HCT116 (cell line): Measurements from ENCODE around the gene ZNF462. TPM values are rescaled to one million over a fixed set of nuclear protein-coding genes. Genes with fewer than 3 reads are reported as not detected.

Experiments
- ATAC-seq: fragments of 200-7000 bp; cut with Tn5 transposase; 2 replicates; pipeline ENCODE4 v1.9.1; 2020; ENCODE audit warnings: mild to moderate bottlenecking, moderate library complexity
- BruUV-seq: library from RNA; stranded (reverse); fragments of 400-500 nt; replicated peaks from 2 replicates; lab custom pipeline; 2021; lab: Mats Ljungman, UMichigan
- CTCF ChIA-PET: fragments of 300-600 bp; sonication (Branson Sonifier 250); formaldehyde crosslinking; loops from one replicate; lab custom pipeline; 2021; ENCODE audit warnings: antibody characterized with exemption; lab: Charles Lee
- POLR2A ChIA-PET: fragments of 300-600, 350-600 bp; sonication (Branson Sonifier 250); formaldehyde crosslinking; loops from one replicate; lab custom pipeline; 2021; ENCODE audit warnings: antibody characterized with exemption; lab: Charles Lee
- RAD21 ChIA-PET, 2 experiments: fragments of 300-600 bp; sonication (Branson Sonifier 250); formaldehyde crosslinking; loops; one replicate each; lab custom pipeline; 2023; ENCODE audit warnings: low total read pairs in 2 of 2; ENCODE audit not compliant: uncharacterized antibody in 2 of 2, unreplicated experiment in 2 of 2, low non-redundant PET in 1 of 2; lab: Charles Lee
- DNase-seq: peaks from one replicate; pipeline ENCODE4 v3.0.0-alpha.2; 2010; ENCODE audit warnings: low read depth, low spot score
- H2AFZ ChIP-seq: fragments of 200-600 bp; shearing (Covaris generic), sonication (generic); 2 replicates; pipeline ENCODE4 v1.6.1; 2017; ENCODE audit warnings: low read depth, mixed run types, mixed read lengths, antibody characterized with exemption, low read length; ENCODE audit not compliant: poor library complexity, severe bottlenecking
- H3K27ac ChIP-seq: 2 replicates; pipeline ENCODE4 v1.5.1; 2012; ENCODE audit warnings: low read depth, low read length
- H3K27me3 ChIP-seq: fragments of 200-600 bp; sonication (generic); 2 replicates; pipeline ENCODE4 v1.6.1; 2016; ENCODE audit warnings: mixed run types, low read length, mixed read lengths; ENCODE audit not compliant: insufficient read depth
- H3K36me3 ChIP-seq, 2 experiments: fragments of 200-500 bp in 1 of 2; fragments of 200-600 bp in 1 of 2; sonication (Bioruptor generic) in 1 of 2; sonication (generic) in 1 of 2; 2 replicates each; pipeline versions ENCODE4 v1.5.1 to v1.6.1; 2014 to 2016; ENCODE audit warnings: low read length in 2 of 2, inconsistent platforms in 1 of 2, mixed read lengths in 1 of 2, mixed run types in 1 of 2; ENCODE audit not compliant: insufficient read depth in 2 of 2, control insufficient read depth in 1 of 2
- H3K4me1 ChIP-seq, 2 experiments: fragments of 200-600 bp in 1 of 2; sonication (generic) in 1 of 2; 2 replicates each; pipeline versions ENCODE4 v1.5.1 to v1.6.1; 2012 to 2017; ENCODE audit warnings: low read length in 2 of 2, inconsistent platforms in 1 of 2, mild to moderate bottlenecking in 1 of 2, mixed read lengths in 1 of 2, mixed run types in 1 of 2, moderate library complexity in 1 of 2; ENCODE audit not compliant: insufficient read depth in 2 of 2, control insufficient read depth in 1 of 2
- H3K4me2 ChIP-seq: fragments of 200-600 bp; sonication (generic); 2 replicates; pipeline ENCODE4 v1.6.1; 2017; ENCODE audit warnings: mixed run types, low read length, mixed read lengths
- H3K4me3 ChIP-seq, 2 experiments: fragments of 200-600 bp in 1 of 2; sonication (generic) in 1 of 2; replicated peaks in 1 of 2; 2 replicates each; pipeline ENCODE4 v1.5.1; 2011 to 2016; ENCODE audit warnings: low read length in 2 of 2, control low read depth in 1 of 2, low read depth in 1 of 2, mild to moderate bottlenecking in 1 of 2, mixed read lengths in 1 of 2, mixed run types in 1 of 2
- H3K79me2 ChIP-seq: fragments of 200-600 bp; sonication (generic); 2 replicates; pipeline ENCODE4 v1.6.1; 2017; ENCODE audit warnings: mild to moderate bottlenecking, mixed run types, low read length, moderate library complexity, mixed read lengths; ENCODE audit not compliant: insufficient read depth
- H3K9ac ChIP-seq: fragments of 200-600 bp; sonication (generic); 2 replicates; pipeline ENCODE4 v1.6.1; 2016; ENCODE audit warnings: low read length, mixed read lengths
- H3K9me2 ChIP-seq: fragments of 200-600 bp; sonication (generic), shearing (Covaris generic); 2 replicates; pipeline ENCODE4 v1.6.1; 2017; ENCODE audit warnings: mixed run types, mild to moderate bottlenecking, moderate library complexity; ENCODE audit not compliant: insufficient read depth
- H3K9me3 ChIP-seq, 2 experiments: fragments of 200-500 bp in 1 of 2; fragments of 200-600 bp in 1 of 2; sonication (Bioruptor generic) in 1 of 2; sonication (generic) in 1 of 2; 2 replicates each; pipeline ENCODE4 v1.6.1; 2014 to 2017; ENCODE audit warnings: low read length in 2 of 2, mixed read lengths in 2 of 2, inconsistent platforms in 1 of 2, low read depth in 1 of 2, mild to moderate bottlenecking in 1 of 2, mixed run types in 1 of 2, moderate library complexity in 1 of 2; ENCODE audit not compliant: control insufficient read depth in 1 of 2, insufficient read depth in 1 of 2
- H4K20me1 ChIP-seq: fragments of 200-600 bp; sonication (generic), shearing (Covaris generic); 2 replicates; pipeline ENCODE4 v1.6.1; 2017; ENCODE audit warnings: mixed run types, mild to moderate bottlenecking, moderate library complexity; ENCODE audit not compliant: insufficient read depth
- ATF3 ChIP-seq: IDR thresholded peaks from 2 replicates; pipeline ENCODE4 v1.6.1; 2012
- CBX3 ChIP-seq: IDR thresholded peaks from 2 replicates; pipeline ENCODE4 v1.6.1; 2012; ENCODE audit warnings: low read depth
- CTCF ChIP-seq, 3 experiments: fragments of 200-600 bp in 1 of 3; sonication (generic) in 1 of 3; IDR thresholded peaks in 2 of 3; conservative IDR thresholded peaks in 1 of 3; 2 replicates each; pipeline ENCODE4 v1.5.1; 2012 to 2017; ENCODE audit warnings: low read depth in 2 of 3, low read length in 2 of 3, antibody characterized with exemption in 1 of 3, borderline replicate concordance in 1 of 3, control low read depth in 1 of 3, mild to moderate bottlenecking in 1 of 3, mixed read lengths in 1 of 3, mixed run types in 1 of 3, moderate library complexity in 1 of 3; ENCODE audit not compliant: insufficient read depth in 1 of 3
- EGR1 ChIP-seq: IDR thresholded peaks from 2 replicates; pipeline ENCODE4 v1.6.1; 2012; ENCODE audit warnings: low read depth
- ELF1 ChIP-seq: IDR thresholded peaks from 2 replicates; pipeline ENCODE4 v1.6.1; 2012; ENCODE audit warnings: low read depth, borderline replicate concordance
- EZH2 ChIP-seq: fragments of 200-600 bp; sonication (generic); IDR thresholded peaks from 2 replicates; pipeline ENCODE4 v1.6.1; 2017; ENCODE audit warnings: antibody characterized with exemption, mixed run types
- EZH2phosphoT487 ChIP-seq: fragments of 200-600 bp; IDR thresholded peaks from 2 replicates; pipeline ENCODE4 v1.6.1; 2018; ENCODE audit warnings: antibody characterized with exemption, borderline replicate concordance
- JUND ChIP-seq: IDR thresholded peaks from 2 replicates; pipeline ENCODE4 v1.6.1; 2012
- MAX ChIP-seq: IDR thresholded peaks from 2 replicates; pipeline ENCODE4 v1.6.1; 2012
- POLR2A ChIP-seq: IDR thresholded peaks from 2 replicates; pipeline ENCODE4 v1.7.0; 2011; ENCODE audit warnings: borderline replicate concordance; ENCODE audit not compliant: insufficient read depth, insufficient read length; ENCODE audit errors: extremely low read depth
- POLR2AphosphoS5 ChIP-seq: IDR thresholded peaks from 2 replicates; pipeline ENCODE4 v1.6.1; 2011; ENCODE audit warnings: mild to moderate bottlenecking, low read depth, low read length, moderate library complexity
- RAD21 ChIP-seq: IDR thresholded peaks from 2 replicates; pipeline ENCODE4 v1.6.1; 2012; ENCODE audit warnings: low read depth, mild to moderate bottlenecking
- REST ChIP-seq: IDR thresholded peaks from 2 replicates; pipeline ENCODE4 v1.6.1; 2012; ENCODE audit warnings: low read depth
- SIN3A ChIP-seq: IDR thresholded peaks from 2 replicates; pipeline ENCODE4 v1.6.1; 2012; ENCODE audit warnings: low read depth
- SP1 ChIP-seq: IDR thresholded peaks from 2 replicates; pipeline ENCODE4 v1.6.1; 2012; ENCODE audit warnings: low read depth
- SRF ChIP-seq: IDR thresholded peaks from 2 replicates; pipeline ENCODE4 v1.6.1; 2012; ENCODE audit warnings: low read depth
- TCF7L2 ChIP-seq: IDR thresholded peaks from 2 replicates; pipeline ENCODE4 v1.7.0; 2011; ENCODE audit warnings: borderline replicate concordance, inconsistent platforms; ENCODE audit not compliant: insufficient read depth, insufficient read length; ENCODE audit errors: extremely low read depth
- YY1 ChIP-seq: IDR thresholded peaks from 2 replicates; pipeline ENCODE4 v1.6.1; 2011; ENCODE audit warnings: low read length, low read depth, moderate library complexity, mild to moderate bottlenecking; ENCODE audit not compliant: insufficient replicate concordance; ENCODE audit errors: extremely low read depth
- ZFX ChIP-seq: fragments of 450-650 bp; IDR thresholded peaks from 2 replicates; pipeline ENCODE4 v1.6.1; 2017
- intact Hi-C: fragments of 100-400 bp; cut with micrococcal nuclease; formaldehyde crosslinking; loops from 2 replicates; pipeline ENCODE4 v1.10.0; 2022
- total RNA-seq: library from RNA; stranded (reverse); gene quantifications from one replicate; pipeline ENCODE4 v1.2.1, GENCODE V29; 2021; ENCODE audit not compliant: unreplicated experiment

The ZNF462 gene
- total RNA-seq, 1 experiment from 2014 or later, result 18.1 TPM

DNA sequence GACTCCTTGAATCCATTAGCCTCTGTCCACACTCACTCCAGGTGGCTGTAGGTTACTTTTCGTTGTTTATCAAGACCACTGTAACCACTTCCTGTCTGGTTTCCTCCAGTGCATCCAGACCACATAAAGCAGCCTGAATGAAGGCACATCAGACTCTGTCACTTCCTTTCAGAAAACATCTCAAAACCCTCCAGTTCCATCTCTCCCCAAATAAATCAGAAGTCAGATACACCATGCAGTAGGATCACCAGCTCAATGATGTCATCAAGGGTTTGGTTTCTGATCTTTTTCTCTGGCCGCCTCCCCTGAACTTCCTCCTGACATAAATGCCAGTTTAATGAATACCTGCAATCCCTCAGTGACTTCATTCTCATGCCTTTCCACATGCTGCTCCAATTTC, 161.2 kb downstream of the ZNF462 start (continued):
- TF ChIP-seq YY1 (no peak), ELF1 (no peak), ZFX (no peak), TCF7L2 (no peak), EZH2phosphoT487 (no peak), CBX3 (no peak), SRF (no peak), CTCF (IDR thresholded peaks at IDR 0.05 in 2 of 3, conservative IDR thresholded peaks at IDR 0.05 in 1 of 3; ENCODE audit: borderline replicate concordance in 1 of 3, insufficient read depth in 1 of 3, low read depth in 2 of 3, low read length in 2 of 3) (no peak), JUND (no peak)

DNA sequence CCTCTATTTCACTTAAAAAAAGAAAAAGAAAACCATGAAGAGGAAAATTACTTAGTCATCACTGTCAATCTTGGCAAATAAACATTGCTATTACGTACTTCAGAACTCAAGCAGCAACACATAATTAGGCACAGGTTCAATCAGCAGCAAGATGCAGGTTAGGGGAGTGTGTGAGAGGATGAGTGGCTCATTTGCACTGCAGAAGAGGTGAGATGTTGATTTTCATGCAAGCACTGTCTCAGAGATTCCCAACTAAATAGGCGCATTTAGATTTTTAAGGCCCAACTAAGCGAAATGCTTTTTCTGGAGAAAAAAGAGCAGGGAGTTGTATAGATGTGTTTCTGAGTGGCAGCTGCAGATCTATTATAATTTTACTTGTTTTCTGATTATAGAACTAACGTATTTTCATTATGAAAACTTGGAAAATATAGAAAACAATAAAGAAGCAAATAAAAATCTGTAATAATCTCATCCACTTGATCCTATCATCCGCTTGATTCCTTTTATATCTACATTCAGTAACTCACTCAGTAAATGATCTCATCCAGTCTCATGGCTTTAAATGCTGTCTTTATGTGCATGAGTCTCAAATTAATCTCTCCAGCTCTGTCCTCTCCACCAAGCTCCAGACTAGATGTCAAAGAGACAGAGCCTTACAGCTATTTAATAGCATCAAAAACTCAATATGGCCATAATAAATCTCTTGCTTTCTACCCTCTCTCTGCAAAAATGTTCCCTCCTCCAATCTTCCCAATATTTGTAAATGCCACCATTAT, 162.5 kb downstream of the ZNF462 start:
- BruUV-seq, result no TSS peak
- Histone ChIP-seq H3K9me2 (no peaks in the 10 kb centered on the region), H3K9me3 (no peaks in the 10 kb centered on the region), H3K4me2 (no peak overlapping the region), H3K4me3 (no peak overlapping the region), H3K27ac (no peak overlapping the region), H2AFZ (no peak overlapping the region), H3K27me3 (no peaks in the 10 kb centered on the region), H3K36me3 (no peaks in the 10 kb centered on the region), H4K20me1 (no peaks in the 10 kb centered on the region), H3K9ac (no peak overlapping the region), H3K79me2 (no peaks in the 10 kb centered on the region), H3K4me1 (no peaks in the 10 kb centered on the region)
- intact Hi-C loops, result no loop called here
- TF ChIP-seq REST (no peak), ATF3 (no peak), EGR1 (no peak), EZH2phosphoT487 (no peak), POLR2A (no peak), YY1 (no peak), SP1 (no peak), JUND (no peak), EZH2 (no peak), SIN3A (no peak), SRF (no peak), POLR2AphosphoS5 (no peak), RAD21 (no peak), MAX (no peak)
- ChIA-PET RAD21 (no interaction called here), CTCF (no interaction called here), POLR2A (no interaction called here)
- no peak for ATAC-seq
- DNase-seq, result no peak
